Measurements from ENCODE around the gene NEB. TPM values are rescaled to one million over a fixed set of nuclear protein-coding genes. Genes with fewer than 3 reads are reported as not detected.

NEB gene
- polyA plus RNA-seq (ENCODE audit: insufficient read length in 4 of 4) = 10 to 100 TPM in 2 of 4 donors, 1 to 10 TPM in 2; 8.1 to 25.2 (median 13.2) TPM

- no peak for DNase-seq (ENCODE audit: low read depth in 4 of 4, low spot score in 2 of 4)
These were observed at the start of gene NEB for GRCh38 chr2:151733771-151734672. Gene NEB, minus strand, starts transcription at chr2:151734476. Its CDS starts 1,320 bp downstream, at chr2:151733156.

- no peak for DNase-seq (ENCODE audit: low read depth in 4 of 4, low spot score in 2 of 4)
These were observed 48.9 kb upstream of the NEB start for GRCh38 chr2:151783133-151783520.

GRCh38 chr2:151782378-151783132 is 48.3 kb upstream of the NEB start:
- no peak for DNase-seq (ENCODE audit: low read depth in 4 of 4, low spot score in 2 of 4)

GRCh38 chr2:151781642-151782041 is 47.4 kb upstream of the NEB start:
- no peak for DNase-seq (ENCODE audit: low read depth in 4 of 4, low spot score in 2 of 4)

GRCh38 chr2:151780938-151781337 is 46.7 kb upstream of the NEB start:
- DNase-seq (ENCODE audit: low read depth in 4 of 4, low spot score in 2 of 4) = no peak

- DNase-seq (ENCODE audit: low read depth in 4 of 4, low spot score in 2 of 4) = no peak
These were observed 43.7 kb upstream of the NEB start for GRCh38 chr2:151777935-151778334.

GRCh38 chr2:151777487-151777886 is 43.2 kb upstream of the NEB start:
- no peak for DNase-seq (ENCODE audit: low read depth in 4 of 4, low spot score in 2 of 4)

- DNase-seq (ENCODE audit: low read depth in 4 of 4, low spot score in 2 of 4) = no peak
These were observed 42.1 kb upstream of the NEB start for GRCh38 chr2:151776367-151776766.

GRCh38 chr2:151775057-151775740 is 40.9 kb upstream of the NEB start:
- no peak for DNase-seq (ENCODE audit: low read depth in 4 of 4, low spot score in 2 of 4)

GRCh38 chr2:151774506-151774905 is 40.2 kb upstream of the NEB start:
- DNase-seq (ENCODE audit: low read depth in 4 of 4, low spot score in 2 of 4) = no peak

GRCh38 chr2:151771599-151772358 is 37.5 kb upstream of the NEB start:
- DNase-seq (ENCODE audit: low read depth in 4 of 4, low spot score in 2 of 4) = no peak

- DNase-seq (ENCODE audit: low read depth in 4 of 4, low spot score in 2 of 4) = no peak
These were observed 36.7 kb upstream of the NEB start for GRCh38 chr2:151770995-151771394.

GRCh38 chr2:151769606-151770005 is 35.3 kb upstream of the NEB start:
- no peak for DNase-seq (ENCODE audit: low read depth in 4 of 4, low spot score in 2 of 4)

- DNase-seq (ENCODE audit: low read depth in 4 of 4, low spot score in 2 of 4) = no peak
These were observed 33.3 kb upstream of the NEB start for GRCh38 chr2:151767536-151767935.

GRCh38 chr2:151766437-151767153 is 32.3 kb upstream of the NEB start:
- DNase-seq (ENCODE audit: low read depth in 4 of 4, low spot score in 2 of 4) = no peak

GRCh38 chr2:151765760-151766410 is 31.6 kb upstream of the NEB start:
- DNase-seq (ENCODE audit: low read depth in 4 of 4, low spot score in 2 of 4) = peak; percentile 26 to 48 (median 34)

- no peak for DNase-seq (ENCODE audit: low read depth in 4 of 4, low spot score in 2 of 4)
These were observed 28.4 kb upstream of the NEB start for GRCh38 chr2:151762694-151763093.

- no peak for DNase-seq (ENCODE audit: low read depth in 4 of 4, low spot score in 2 of 4)
These were observed 27.4 kb upstream of the NEB start for GRCh38 chr2:151761687-151762086.

- DNase-seq (ENCODE audit: low read depth in 4 of 4, low spot score in 2 of 4) = no peak
These were observed 26.9 kb upstream of the NEB start for GRCh38 chr2:151761193-151761592.
